DMS79 treated with DMSO at 0.1 percent for 48 hours (cell line): ENCODE data around the gene ISY1.
"Not testable (repeated sequence)": the region's sequence is repeated elsewhere in the genome, so short reads cannot be mapped to it uniquely, and the experiment has no call there.

Experiments used
- DNase-seq: peaks from one replicate; lab custom pipeline; 2025; lab: John Stamatoyannopoulos, UW

The ISY1 gene

DNA sequence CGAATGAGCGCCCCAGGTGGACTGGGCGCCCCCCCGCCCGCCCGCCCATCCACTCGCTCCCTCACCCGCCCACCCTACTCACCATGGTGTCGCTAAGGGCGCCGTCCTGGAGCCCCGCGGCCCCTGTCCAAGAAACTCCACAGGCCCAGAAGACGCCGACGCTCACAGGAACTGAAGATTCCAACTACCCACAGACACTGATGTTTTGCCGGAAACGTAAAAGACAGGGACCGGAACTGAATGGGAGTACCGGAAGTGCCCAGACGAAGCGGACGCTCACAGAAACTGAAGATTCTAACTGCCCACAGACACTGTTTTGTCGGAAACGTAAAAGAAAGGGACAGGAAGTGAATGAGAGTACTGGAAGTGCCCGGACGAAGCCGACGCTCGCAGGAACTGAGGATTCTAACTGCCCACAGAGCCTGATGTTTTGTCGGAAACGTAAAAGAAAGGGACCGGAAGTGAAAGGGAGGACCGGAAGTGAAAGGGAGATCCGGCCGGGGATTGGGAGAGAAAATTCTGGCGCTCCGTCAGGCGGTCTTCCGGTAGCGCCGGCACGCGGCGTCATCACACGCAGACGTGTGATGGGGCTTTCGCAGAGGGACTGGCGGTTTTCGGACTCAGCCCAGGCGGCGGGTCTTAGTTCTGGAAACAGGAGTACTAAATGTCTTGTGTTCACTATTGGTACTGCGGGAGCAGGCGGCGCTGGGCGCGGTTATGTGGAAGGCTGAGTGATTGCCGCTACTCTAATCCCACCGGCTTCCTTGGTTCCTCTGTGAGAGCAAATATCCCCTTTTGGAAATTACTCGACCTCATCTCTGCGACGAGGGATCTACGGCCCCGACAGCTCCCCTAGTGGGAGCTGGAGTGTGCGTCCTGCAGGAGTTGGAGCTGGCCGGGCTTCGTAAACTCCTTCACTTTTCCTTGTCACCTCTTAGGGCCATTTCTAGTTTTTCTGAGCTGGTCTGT lies at the start of gene ISY1:
Gene ISY1 (minus strand): TSS at position 173 of the 969 bp plus-strand sequence. CDS start 88 bp downstream, at position 85.
- peak; percentile 99 for DNase-seq

DNA sequence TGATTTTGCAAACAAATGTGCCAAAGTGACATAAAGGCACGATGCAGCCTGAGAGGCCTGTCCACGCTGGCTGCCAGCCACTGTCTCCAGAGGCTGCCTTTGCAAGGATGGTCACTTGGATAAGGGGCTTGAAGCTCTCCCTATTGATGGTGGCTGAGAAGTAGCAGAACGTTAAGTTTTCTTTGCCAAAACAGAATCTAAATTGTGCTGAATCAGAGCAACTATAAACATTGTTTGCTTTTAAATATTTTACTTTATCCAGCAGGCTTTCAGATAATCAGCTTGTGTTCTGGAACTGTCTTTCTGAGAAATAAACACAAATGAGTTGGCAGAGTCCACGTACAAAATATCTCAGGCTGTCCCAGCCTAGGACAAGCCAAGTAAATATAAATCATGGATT lies 46.6 kb upstream of the ISY1 start:
- DNase-seq: no peak

- no peak for DNase-seq
Measured at GRCh38 chr3:129205109-129205832, 44.4 kb upstream of the ISY1 start.

- no peak for DNase-seq
Measured at GRCh38 chr3:129204473-129204872, 43.6 kb upstream of the ISY1 start.

DNA sequence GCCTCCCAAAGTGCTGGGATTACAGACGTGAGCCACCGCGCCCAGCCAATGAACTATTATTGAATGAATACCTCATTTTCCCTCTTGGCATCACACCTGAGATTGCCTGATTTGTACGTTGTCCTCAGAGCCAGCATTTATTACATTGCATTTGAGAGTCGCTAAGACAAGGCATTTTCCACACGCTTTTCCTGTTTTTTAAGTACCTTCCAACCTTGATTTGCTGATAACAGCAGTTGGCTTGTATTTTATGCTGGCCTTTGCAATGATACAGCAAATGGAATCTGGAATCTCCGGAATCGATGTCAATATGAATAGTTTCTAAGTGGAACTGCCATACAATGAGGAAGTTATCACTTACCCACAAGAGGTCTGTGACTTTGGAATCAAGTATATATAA lies 38.5 kb upstream of the ISY1 start:
- no peak for DNase-seq

GRCh38 chr3:129197321-129197720 lies 36.5 kb upstream of the ISY1 start:
- DNase-seq: no peak

DNA sequence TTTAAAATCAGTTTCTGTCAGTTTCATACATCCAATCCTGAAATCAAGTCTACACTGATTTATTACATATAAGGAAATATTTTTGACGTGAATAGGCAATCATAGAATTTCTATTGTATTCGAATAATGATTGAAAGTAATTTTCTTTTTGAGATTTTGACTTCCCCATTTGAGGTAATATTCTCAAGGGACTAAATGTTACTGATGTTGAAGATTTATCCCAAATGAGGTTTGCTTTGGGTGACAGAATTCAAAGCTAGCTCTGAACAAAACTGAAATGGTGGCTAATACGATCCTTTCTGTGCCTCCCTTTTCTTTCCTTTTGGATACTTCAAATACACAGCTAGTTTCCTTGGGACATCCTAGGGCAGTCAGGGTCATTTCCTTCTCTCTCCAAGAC lies 35.7 kb upstream of the ISY1 start:
- no peak for DNase-seq

DNA sequence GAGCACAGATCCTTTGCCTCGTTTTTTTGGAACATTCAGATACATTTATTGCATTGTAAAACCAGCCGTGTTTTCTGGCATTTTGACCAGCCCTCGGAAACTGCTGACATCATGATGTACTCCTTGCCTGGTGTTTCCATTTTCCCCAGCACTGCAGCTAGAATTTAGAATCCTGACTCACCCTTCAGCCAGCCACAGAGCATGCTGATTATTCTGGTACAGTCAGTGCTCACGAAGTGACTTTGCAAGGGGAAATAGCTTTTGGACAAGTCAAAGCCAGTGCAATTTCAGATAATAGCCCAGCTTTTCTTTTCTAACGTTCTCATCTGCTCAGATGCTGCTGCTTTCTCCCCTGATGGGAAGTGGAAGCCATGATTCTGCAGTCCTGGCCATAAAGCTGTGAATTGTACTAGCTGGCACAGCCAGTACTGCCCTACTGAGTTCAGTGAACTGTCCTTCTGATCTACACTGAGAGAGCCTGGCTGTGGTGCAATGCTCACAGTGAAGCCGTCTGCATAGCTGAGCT lies 34.9 kb upstream of the ISY1 start:
- no peak for DNase-seq

GRCh38 chr3:129189793-129190192 lies 28.9 kb upstream of the ISY1 start:
- DNase-seq: not testable (repeated sequence)

DNA sequence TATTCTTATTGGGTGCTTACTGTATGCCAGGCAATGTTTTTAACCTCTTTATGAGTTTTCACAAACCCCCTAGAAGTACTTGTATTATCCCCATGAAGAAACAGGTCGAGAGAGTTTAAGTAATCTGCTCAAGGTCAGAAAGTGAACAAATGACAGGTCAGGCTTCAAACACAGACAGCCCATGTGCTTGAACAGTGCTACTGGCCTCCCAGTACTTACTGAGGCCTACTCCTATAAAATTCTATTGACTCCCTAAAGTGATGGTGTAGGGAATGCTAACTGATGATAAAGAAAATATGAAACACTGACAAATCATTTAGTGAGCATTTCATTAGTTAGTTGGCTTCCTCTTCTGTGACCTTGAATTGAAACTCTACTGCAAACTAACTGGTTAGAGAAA lies 27.0 kb upstream of the ISY1 start:
- no peak for DNase-seq

DNA sequence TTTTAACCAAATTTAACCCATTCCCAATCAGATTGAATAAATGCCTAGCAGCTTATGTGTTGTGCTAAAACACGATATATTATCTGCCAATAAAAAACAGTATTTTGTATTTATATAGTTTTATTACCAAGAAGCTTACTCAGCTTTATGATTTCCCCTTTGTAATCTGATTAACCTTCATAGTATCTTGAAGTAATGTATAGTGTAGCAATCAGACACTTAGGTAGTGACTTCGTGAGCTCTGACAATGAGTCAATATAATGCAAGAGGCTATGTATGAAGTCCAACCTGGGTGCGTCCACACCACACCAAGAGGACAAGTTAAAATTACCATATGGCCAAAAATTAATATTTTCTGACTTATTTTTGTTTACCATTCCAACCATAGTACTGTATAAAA lies 24.9 kb upstream of the ISY1 start:
- no peak for DNase-seq

DNA sequence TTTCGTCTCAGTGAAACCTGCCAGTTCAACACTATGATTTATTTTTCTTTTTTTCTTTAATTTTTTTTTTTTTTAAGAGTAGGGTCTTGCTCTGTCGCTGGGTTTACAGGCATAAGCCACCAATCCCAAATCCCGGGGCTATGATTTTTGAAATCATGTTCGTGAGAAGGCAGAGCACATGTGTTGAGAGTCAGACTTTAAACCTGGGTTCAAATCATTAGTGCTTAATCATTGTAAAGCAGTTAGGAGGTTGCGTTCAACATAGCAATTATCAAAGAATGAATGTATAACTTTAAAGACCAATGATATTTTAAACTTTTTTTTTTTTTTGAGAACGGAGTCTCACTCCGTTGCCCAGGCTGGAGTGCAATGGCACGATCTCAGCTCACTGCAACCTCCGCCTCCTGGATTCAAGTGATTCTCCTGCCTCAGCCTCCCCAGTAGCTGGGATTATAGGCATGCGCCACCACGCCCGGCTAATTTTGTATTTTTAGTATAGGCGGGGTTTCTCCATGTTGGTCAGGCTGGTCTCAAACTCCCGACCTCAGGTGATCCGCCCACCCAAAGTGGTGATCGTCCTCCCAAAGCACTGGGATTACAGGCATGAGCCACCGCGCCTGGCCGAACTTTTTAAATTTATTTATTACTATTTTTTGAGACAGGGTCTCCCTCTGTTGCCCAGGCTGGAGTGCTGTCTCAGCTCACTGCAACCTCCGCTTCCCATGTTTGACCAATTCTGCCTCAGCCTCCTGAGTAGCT lies 24.1 kb upstream of the ISY1 start:
- DNase-seq: not testable (repeated sequence)

- no peak for DNase-seq
Measured at GRCh38 chr3:129184396-129184657, 23.5 kb upstream of the ISY1 start.

- DNase-seq: peak; percentile 92
Measured at GRCh38 chr3:129183569-129184395, 22.9 kb upstream of the ISY1 start, which contains the start of gene CNBP. TSS of gene CNBP (minus strand) at chr3:129183896. CDS start at chr3:129171757, 12,139 bp downstream.

- peak; percentile 26 for DNase-seq
Measured at GRCh38 chr3:129182390-129183185, 21.7 kb upstream of the ISY1 start.

DNA sequence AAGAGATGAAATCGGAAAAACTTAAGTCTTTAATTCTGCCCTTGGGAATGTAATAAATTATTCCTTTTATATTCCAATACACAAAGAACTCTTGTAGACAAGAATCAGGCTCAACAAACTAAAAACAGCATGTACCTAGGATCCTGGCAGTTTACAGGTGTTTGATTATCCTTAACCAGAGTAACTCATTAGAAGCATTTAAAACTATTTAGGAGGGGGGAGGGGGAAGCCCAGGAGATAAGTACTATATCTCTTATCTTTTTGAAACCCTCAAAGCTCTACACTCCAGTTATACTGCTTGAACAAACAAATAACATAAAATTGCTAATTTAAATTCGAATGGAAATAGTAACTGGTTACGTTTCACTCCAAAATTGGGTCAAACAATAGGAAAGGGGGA lies 21.0 kb upstream of the ISY1 start:
- DNase-seq: no peak

GRCh38 chr3:129180461-129180860 lies 19.6 kb upstream of the ISY1 start:
- no peak for DNase-seq

DNA sequence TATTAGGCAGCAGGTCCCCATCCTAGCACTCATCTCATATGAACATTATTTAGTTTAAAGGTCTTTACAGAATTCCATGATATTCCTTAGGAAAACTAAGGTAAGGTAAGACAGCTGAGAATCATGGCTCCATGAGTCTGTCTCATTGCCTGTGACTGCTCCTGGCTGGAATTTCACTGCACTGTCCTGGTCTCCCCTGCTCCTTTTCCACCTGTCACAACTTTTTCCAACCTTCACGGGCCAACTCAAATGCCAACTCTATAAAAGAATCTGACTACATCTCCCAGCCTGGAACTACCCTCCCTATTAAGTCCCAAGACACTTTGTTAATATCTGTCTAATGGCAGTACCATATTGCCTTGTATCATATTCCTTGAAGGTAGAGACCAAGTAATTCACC lies 15.2 kb upstream of the ISY1 start:
- DNase-seq: no peak

DNA sequence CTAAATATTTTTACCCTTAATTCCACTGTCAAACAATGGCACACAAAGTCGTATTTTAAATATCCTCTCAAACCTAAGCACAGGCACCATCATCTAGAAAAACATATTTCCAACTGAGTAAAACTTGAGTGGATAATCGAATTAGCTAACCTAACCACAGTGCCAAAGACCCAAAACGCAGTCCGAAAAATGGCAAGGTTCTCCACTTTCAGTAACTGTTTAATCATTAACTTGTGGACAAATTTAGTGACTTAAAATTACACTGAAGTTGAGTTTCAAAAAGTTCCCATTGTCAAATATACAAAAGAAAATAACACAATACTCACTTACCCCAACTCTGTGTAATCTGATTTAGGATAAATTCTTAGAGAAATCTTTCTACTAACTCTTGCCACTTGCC lies 12.9 kb upstream of the ISY1 start:
- DNase-seq: no peak

- DNase-seq: no peak
Measured at GRCh38 chr3:129173206-129173605, 12.3 kb upstream of the ISY1 start.
